Measurements from ENCODE around the gene TNS1.

TNS1 gene

GRCh38 chr2:217940261-217941220 lies 62.3 kb downstream of the TNS1 start:
- no peak for DNase-seq

- DNase-seq = no peak
Observed at GRCh38 chr2:217939629-217940245, 63.1 kb downstream of the TNS1 start.

GRCh38 chr2:217939220-217939619 lies 63.6 kb downstream of the TNS1 start:
- no peak for DNase-seq

GRCh38 chr2:217938036-217938435 lies 64.8 kb downstream of the TNS1 start:
- DNase-seq = no peak

GRCh38 chr2:217937446-217937845 lies 65.3 kb downstream of the TNS1 start:
- no peak for DNase-seq

- DNase-seq = no peak
Observed at GRCh38 chr2:217936952-217937351, 65.8 kb downstream of the TNS1 start.

- no peak for DNase-seq
Observed at GRCh38 chr2:217935901-217936684, 66.7 kb downstream of the TNS1 start.

GRCh38 chr2:217935235-217935879 lies 67.4 kb downstream of the TNS1 start:
- DNase-seq = no peak

GRCh38 chr2:217934321-217935131 lies 68.3 kb downstream of the TNS1 start:
- no peak for DNase-seq

- no peak for DNase-seq
Observed at GRCh38 chr2:217933617-217933993, 69.2 kb downstream of the TNS1 start.

- no peak for DNase-seq
Observed at GRCh38 chr2:217932803-217933616, 69.8 kb downstream of the TNS1 start.

GRCh38 chr2:217931846-217932560 lies 70.8 kb downstream of the TNS1 start:
- no peak for DNase-seq

GRCh38 chr2:217930761-217931563 lies 71.8 kb downstream of the TNS1 start:
- DNase-seq = no peak

GRCh38 chr2:217929757-217930707 lies 72.8 kb downstream of the TNS1 start:
- DNase-seq = no peak

GRCh38 chr2:217929272-217929671 lies 73.5 kb downstream of the TNS1 start:
- no peak for DNase-seq

GRCh38 chr2:217928324-217929181 lies 74.2 kb downstream of the TNS1 start:
- no peak for DNase-seq

GRCh38 chr2:217927601-217928323 lies 75.0 kb downstream of the TNS1 start:
- DNase-seq = no peak

All from T1000 (cell line).